HCT116 (cell line): ENCODE data around the gene ISOC2.

ENCODE experiments used
- CBX3 ChIP-seq: IDR thresholded peaks from 2 replicates; pipeline ENCODE4 v1.6.1; 2012; ENCODE audit warnings: low read depth
- CEBPB ChIP-seq: IDR thresholded peaks from 2 replicates; pipeline ENCODE4 v1.6.1; 2012; ENCODE audit warnings: low read depth
- CTCF ChIP-seq, 3 experiments: fragments of 200-600 bp in 1 of 3; sonication (generic) in 1 of 3; IDR thresholded peaks in 2 of 3; conservative IDR thresholded peaks in 1 of 3; 2 replicates each; pipeline ENCODE4 v1.5.1; 2012 to 2017; ENCODE audit warnings: low read depth in 2 of 3, low read length in 2 of 3, antibody characterized with exemption in 1 of 3, borderline replicate concordance in 1 of 3, control low read depth in 1 of 3, mild to moderate bottlenecking in 1 of 3, mixed read lengths in 1 of 3, mixed run types in 1 of 3, moderate library complexity in 1 of 3; ENCODE audit not compliant: insufficient read depth in 1 of 3
- EZH2 ChIP-seq: fragments of 200-600 bp; sonication (generic); IDR thresholded peaks from 2 replicates; pipeline ENCODE4 v1.6.1; 2017; ENCODE audit warnings: antibody characterized with exemption, mixed run types
- FOSL1 ChIP-seq: IDR thresholded peaks from 2 replicates; pipeline ENCODE4 v1.6.1; 2012; ENCODE audit warnings: low read depth
- MAX ChIP-seq: IDR thresholded peaks from 2 replicates; pipeline ENCODE4 v1.6.1; 2012
- POLR2A ChIP-seq: IDR thresholded peaks from 2 replicates; pipeline ENCODE4 v1.7.0; 2011; ENCODE audit warnings: borderline replicate concordance; ENCODE audit not compliant: insufficient read depth, insufficient read length; ENCODE audit errors: extremely low read depth
- POLR2AphosphoS5 ChIP-seq: IDR thresholded peaks from 2 replicates; pipeline ENCODE4 v1.6.1; 2011; ENCODE audit warnings: mild to moderate bottlenecking, low read depth, low read length, moderate library complexity
- RAD21 ChIP-seq: IDR thresholded peaks from 2 replicates; pipeline ENCODE4 v1.6.1; 2012; ENCODE audit warnings: low read depth, mild to moderate bottlenecking
- REST ChIP-seq: IDR thresholded peaks from 2 replicates; pipeline ENCODE4 v1.6.1; 2012; ENCODE audit warnings: low read depth
- SIN3A ChIP-seq: IDR thresholded peaks from 2 replicates; pipeline ENCODE4 v1.6.1; 2012; ENCODE audit warnings: low read depth
- YY1 ChIP-seq: IDR thresholded peaks from 2 replicates; pipeline ENCODE4 v1.6.1; 2011; ENCODE audit warnings: low read length, low read depth, moderate library complexity, mild to moderate bottlenecking; ENCODE audit not compliant: insufficient replicate concordance; ENCODE audit errors: extremely low read depth

- no peak for TF ChIP-seq CTCF (IDR thresholded peaks at IDR 0.05 in 2 of 3, conservative IDR thresholded peaks at IDR 0.05 in 1 of 3; ENCODE audit: borderline replicate concordance in 1 of 3, insufficient read depth in 1 of 3, low read depth in 2 of 3, low read length in 2 of 3)
- TF ChIP-seq SIN3A, result no peak
- no peak for TF ChIP-seq EZH2
- TF ChIP-seq RAD21, result no peak
- TF ChIP-seq CEBPB, result no peak
- TF ChIP-seq MAX, result no peak
- no peak for TF ChIP-seq REST
- no peak for TF ChIP-seq YY1
- no peak for TF ChIP-seq POLR2A
- TF ChIP-seq POLR2AphosphoS5, result no peak
- no peak for TF ChIP-seq FOSL1
- no peak for TF ChIP-seq CBX3
Observed at GRCh38 chr19:55491546-55492360, 30.3 kb upstream of the ISOC2 start.
